Measurements from ENCODE around the gene TESK2. TPM values are rescaled to one million over a fixed set of nuclear protein-coding genes. Genes with fewer than 3 reads are reported as not detected.

TESK2 gene
- total RNA-seq, 4 donors from 2014 or later: 16.5 to 30.5 (median 23.2) TPM

- Histone ChIP-seq H3K36me3 (peaks cover 0 to 46% (median 0%) of the 10 kb centered on the region in 3 donors), H3K9me3 (no peaks in the 10 kb centered on the region), H3K4me3 (no peak overlapping the region), H3K27ac (no peak overlapping the region), H3K27me3 (no peaks in the 10 kb centered on the region), H3K4me1 (peaks cover 0 to 24% (median under 1%) of the 10 kb centered on the region in 4 donors)
- TF ChIP-seq CTCF (IDR thresholded peaks at IDR 0.05) (no peak), POLR2A (IDR thresholded peaks at IDR 0.05) (no peak)
- DNase-seq: no peak
Observed at GRCh38 chr1:45346473-45346872, 144.5 kb downstream of the TESK2 start.

- no peak for TF ChIP-seq CTCF (IDR thresholded peaks at IDR 0.05)
- no peak for TF ChIP-seq POLR2A (IDR thresholded peaks at IDR 0.05)
- peaks cover 0 to 46% (median 0%) of the 10 kb centered on the region in 3 donors for H3K36me3 ChIP-seq
- H3K27ac ChIP-seq: no peak overlapping the region
- no peaks in the 10 kb centered on the region for H3K9me3 ChIP-seq
- DNase-seq: peak in 1 of 3 donors; percentile 43
- peaks cover 0 to 34% (median 10%) of the 10 kb centered on the region in 4 donors for H3K4me1 ChIP-seq
- no peak overlapping the region for H3K4me3 ChIP-seq
- H3K27me3 ChIP-seq: no peaks in the 10 kb centered on the region
Observed at GRCh38 chr1:45345014-45345413, 145.9 kb downstream of the TESK2 start.

DNA sequence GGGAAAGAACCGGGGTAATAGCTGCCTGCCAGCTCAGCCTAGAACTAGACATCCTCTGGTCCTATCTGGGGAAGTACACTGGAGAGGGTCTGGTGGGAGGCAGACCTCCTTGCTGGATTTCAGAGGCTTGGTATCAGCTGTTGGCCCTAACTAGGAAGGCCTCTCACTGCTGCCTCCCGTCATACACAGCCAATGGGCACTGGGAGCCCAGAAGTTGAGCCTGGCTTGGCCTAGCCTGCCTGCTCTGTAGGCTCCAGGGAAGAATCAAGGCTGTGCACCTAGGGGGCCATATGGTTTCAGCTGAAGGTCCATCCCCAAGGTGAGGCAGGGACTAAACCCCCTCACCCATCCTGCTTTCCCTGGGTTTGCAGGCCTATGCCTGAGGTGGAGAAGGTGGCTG lies 146.5 kb downstream of the TESK2 start:
- H3K27ac ChIP-seq: no peak overlapping the region
- no peaks in the 10 kb centered on the region for H3K27me3 ChIP-seq
- H3K36me3 ChIP-seq: peaks cover 0 to 46% (median 0%) of the 10 kb centered on the region in 3 donors
- DNase-seq: no peak
- TF ChIP-seq POLR2A (IDR thresholded peaks at IDR 0.05) (no peak), CTCF (IDR thresholded peaks at IDR 0.05) (no peak)
- H3K4me1 ChIP-seq: peaks cover 0 to 34% (median 10%) of the 10 kb centered on the region in 4 donors
- no peaks in the 10 kb centered on the region for H3K9me3 ChIP-seq
- H3K4me3 ChIP-seq: no peak overlapping the region

DNA sequence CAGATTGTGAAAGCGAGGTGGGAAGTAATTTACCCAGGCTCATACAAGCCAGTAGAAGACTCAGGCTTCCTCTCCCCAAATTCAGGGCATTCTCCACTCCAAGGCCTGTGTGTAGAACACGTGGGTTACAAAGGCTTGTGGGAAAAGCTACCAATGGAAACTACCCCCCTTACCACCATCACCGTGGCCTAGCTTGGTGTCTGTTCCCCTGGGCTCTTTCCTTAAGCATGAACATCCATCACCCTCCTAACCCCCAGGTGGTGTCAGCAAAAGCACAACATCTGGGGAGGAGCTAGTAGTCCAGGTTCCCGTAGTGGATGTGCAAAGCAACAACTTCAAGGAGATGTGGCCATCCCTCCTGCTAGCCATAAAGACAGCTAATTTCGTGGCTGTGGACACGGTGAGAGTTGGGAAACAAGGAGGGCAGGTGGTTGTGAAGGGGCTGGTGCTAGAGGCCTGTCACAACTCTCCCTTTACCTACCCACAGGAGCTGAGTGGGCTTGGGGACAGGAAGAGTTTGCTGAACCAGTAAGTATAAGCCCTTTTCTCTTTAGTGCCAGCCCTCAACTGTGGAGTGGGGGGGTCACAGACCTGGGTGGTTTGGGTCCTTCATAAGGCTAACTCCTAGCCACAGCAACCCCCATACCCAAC lies 150.0 kb downstream of the TESK2 start:
- no peaks in the 10 kb centered on the region for H3K27me3 ChIP-seq
- H3K4me3 ChIP-seq: peak overlapping the region; percentile 66 to 74 (median 71)
- H3K4me1 ChIP-seq: peaks cover 0 to 38% (median 10%) of the 10 kb centered on the region in 4 donors
- no peaks in the 10 kb centered on the region for H3K9me3 ChIP-seq
- DNase-seq: no peak
- TF ChIP-seq CTCF (IDR thresholded peaks at IDR 0.05): no peak
- no peak for TF ChIP-seq POLR2A (IDR thresholded peaks at IDR 0.05)
- peak overlapping the region; percentile 95 to 98 (median 96) for H3K27ac ChIP-seq
- peaks cover 0 to 43% (median 0%) of the 10 kb centered on the region in 3 donors for H3K36me3 ChIP-seq

DNA sequence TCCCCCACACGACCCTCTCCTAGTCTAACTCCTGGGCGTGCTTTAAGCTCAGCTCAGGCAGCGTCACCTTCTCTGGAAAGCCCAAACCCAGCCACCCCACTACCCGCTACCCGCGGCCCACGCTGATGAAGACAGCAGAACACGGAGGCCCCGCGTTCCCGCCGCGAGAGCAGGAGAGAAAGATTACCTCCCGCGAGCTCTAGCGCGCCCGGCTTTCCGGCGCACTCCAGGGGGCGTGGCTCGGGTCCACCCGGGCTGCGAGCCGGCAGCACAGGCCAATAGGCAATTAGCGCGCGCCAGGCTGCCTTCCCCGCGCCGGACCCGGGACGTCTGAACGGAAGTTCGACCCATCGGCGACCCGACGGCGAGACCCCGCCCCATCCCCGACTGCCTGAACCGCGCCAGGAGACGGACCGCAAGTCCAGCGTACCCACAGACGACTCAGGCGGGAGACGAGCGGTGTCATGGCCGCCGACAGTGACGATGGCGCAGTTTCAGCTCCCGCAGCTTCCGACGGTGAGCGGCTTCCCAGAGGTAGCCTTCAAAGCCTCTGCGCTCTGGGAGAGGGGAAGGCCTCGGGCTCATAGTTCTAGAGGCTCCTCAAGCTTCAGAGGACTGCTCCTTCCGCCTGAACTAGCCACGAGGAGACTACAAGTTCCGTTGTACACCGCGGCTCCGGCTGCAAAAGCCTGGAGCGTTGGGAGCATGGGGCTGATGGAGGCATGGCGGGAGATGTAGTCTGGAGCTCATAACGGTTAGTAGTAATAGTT lies 151.0 kb downstream of the TESK2 start, which contains the start of the genes MUTYH and TOE1:
Gene MUTYH (minus strand): TSS at position 652 of the 770 bp plus-strand sequence. CDS start 5,935 bp downstream, outside the sequence.
Gene TOE1 (plus strand): TSS at position 382 of the 770 bp plus-strand sequence. CDS start 83 bp downstream, at position 465.
- H3K36me3 ChIP-seq: peaks cover 0 to 33% (median 0%) of the 10 kb centered on the region in 3 donors
- H3K27me3 ChIP-seq: no peaks in the 10 kb centered on the region
- H3K4me1 ChIP-seq: peaks cover 0 to 44% (median 10%) of the 10 kb centered on the region in 4 donors
- peak within 1 kb of the TSS; percentile 66 to 74 (median 71) for H3K4me3 ChIP-seq
- peak; percentile 74 to 89 for TF ChIP-seq POLR2A (IDR thresholded peaks at IDR 0.05)
- TF ChIP-seq CTCF (IDR thresholded peaks at IDR 0.05): peak in 2 of 6 experiments; percentile 0 to 3
- no peaks in the 10 kb centered on the region for H3K9me3 ChIP-seq
- peak; percentile 91 to 98 (median 96) for DNase-seq
- H3K27ac ChIP-seq: peak within 1 kb of the TSS; percentile 95 to 98 (median 96)

All from Peyer's patch (tissue), 4 donors.